ENCODE data around the gene CYP3A7.
"Not testable (repeated sequence)": the region's sequence is repeated elsewhere in the genome, so short reads cannot be mapped to it uniquely, and the experiment has no call there.

Gene CYP3A7

GRCh38 chr7:99734987-99735386 is at the start of gene CYP3A7:
TSS of gene CYP3A7 (minus strand) at chr7:99735196. CDS start at chr7:99735093, 103 bp downstream.
- no peak for DNase-seq

DNA sequence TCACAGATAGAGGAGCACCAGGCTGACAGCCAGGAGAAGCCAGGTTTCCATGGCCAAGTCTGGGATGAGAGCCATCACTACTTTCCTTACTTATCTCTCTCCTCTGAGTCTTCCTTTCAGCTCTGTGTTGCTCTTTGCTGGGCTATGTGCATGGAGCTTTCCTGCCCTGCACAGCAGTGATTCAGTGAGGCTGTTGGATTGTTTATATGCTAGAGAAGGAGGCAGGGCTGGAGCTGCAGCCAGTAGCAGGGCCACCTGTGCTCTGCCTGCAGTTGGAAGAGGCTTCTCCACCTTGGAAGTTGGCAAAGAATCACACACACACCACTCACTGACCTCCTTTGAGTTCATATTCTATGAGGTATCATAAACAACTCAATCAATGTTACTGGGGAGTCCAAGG is 49.0 kb upstream of the CYP3A7 start, which contains the start of gene CYP3A4:
Gene CYP3A4 (minus strand): TSS at position 178 of the 400 bp plus-strand sequence. CDS start 103 bp downstream, at position 75.
- no peak for DNase-seq

- DNase-seq = no peak
These were observed 47.3 kb upstream of the CYP3A7 start for GRCh38 chr7:99782012-99782953.

- DNase-seq = no peak
These were observed 45.6 kb upstream of the CYP3A7 start for GRCh38 chr7:99780588-99780987.

GRCh38 chr7:99779949-99780348 is 45.0 kb upstream of the CYP3A7 start:
- DNase-seq = no peak

DNA sequence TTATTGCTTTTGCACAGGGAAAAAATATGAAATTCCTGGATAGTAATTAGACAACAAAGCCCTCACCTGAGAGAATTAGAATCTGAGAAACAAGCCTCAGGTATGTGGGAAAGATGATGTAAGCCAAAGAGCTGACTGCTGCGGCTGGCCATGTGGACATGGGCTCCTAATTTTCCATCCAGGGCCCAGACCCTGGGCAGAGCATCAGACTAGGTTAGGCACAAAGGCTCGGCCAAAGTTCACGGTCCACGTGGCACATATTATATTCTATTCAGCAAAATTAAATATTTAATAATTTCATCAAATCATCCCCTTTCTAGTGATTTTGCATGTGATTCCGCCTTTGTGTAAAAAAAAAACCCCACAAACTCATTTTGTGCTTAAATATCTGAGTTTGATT is 43.9 kb upstream of the CYP3A7 start:
- DNase-seq = no peak

GRCh38 chr7:99773395-99773794 is 38.4 kb upstream of the CYP3A7 start:
- not testable (repeated sequence) for DNase-seq

DNA sequence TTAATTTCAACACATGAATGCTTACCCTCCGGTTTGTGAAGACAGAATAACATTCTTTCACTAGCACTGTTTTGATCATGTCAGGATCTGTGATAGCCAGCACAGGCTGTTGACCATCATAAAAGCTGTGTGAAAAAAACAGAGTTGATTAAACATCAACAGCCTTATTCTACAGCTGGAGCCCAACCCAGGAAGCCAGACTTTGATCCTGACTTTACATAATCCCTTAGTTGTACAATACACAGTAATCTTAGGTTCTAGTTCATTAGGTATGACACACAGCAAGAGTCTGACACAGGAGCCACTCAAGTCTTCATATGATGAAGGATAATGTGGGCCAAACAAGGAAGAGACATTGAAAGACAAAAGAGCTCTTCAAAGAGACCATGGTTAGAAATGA is 37.6 kb upstream of the CYP3A7 start:
- DNase-seq = no peak

GRCh38 chr7:99769494-99769893 is 34.5 kb upstream of the CYP3A7 start:
- DNase-seq = not testable (repeated sequence)

GRCh38 chr7:99768471-99768870 is 33.5 kb upstream of the CYP3A7 start:
- DNase-seq = no peak

- no peak for DNase-seq
These were observed 32.7 kb upstream of the CYP3A7 start for GRCh38 chr7:99767662-99768061.

- no peak for DNase-seq
These were observed 31.6 kb upstream of the CYP3A7 start for GRCh38 chr7:99766484-99767099.

DNA sequence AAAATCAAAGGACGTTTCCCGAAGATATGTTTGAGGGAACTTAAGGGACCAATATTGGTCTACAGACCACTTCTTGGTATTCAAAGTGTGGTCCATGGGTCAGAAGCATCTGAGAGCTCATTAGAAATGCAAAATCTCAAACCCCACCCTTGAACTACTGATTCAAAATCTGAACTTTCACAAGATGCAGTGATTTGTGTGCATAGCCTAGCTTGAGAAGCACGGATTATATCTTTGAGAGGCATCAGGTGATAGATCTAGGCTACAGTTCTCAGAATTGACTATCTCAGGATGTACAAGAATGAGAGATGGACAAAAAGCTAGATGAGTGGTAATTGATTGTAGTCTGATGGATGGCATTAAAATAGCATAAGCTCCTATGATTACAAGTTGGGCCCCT is 29.5 kb upstream of the CYP3A7 start:
- DNase-seq = no peak

GRCh38 chr7:99762680-99763327 is 27.8 kb upstream of the CYP3A7 start:
- no peak for DNase-seq

- no peak for DNase-seq
These were observed 20.1 kb upstream of the CYP3A7 start for GRCh38 chr7:99755085-99755484.

GRCh38 chr7:99752356-99752755 is 17.4 kb upstream of the CYP3A7 start:
- no peak for DNase-seq

DNA sequence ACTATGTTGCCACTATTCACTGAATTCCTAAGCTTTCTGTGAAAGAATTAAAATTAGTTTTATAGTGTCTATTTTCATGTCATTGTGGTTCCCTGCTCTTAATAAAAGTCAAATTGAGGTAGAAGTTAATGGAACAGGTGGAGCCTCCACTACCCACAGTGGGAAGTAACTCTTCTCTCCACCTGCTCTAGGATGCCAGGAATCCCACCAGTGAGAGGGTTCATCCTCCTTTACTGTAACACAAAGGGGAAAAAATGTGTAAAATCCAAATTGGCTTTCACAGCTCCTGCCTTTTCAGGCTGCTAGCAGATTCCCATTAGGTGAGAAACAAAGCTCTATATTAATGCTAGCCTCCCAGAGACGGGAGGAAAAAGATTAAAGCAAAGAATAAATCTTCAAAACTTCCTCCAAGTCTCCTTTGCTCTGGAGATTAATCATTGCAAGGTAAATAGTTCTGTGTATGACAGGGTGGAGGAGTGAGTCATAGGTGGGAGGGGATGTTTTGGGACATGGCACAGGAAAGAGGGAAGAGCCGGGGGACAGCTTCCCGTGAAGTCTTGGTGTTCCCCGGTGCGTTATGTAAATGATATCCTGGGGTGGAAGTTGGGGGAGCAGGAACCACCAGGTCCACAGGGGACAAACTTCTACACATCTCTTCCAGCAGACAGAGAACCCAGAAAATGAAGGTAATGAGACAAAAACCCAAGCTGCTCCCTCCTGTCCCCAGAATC is 16.5 kb upstream of the CYP3A7 start:
- not testable (repeated sequence) for DNase-seq

GRCh38 chr7:99748846-99749579 is 14.0 kb upstream of the CYP3A7 start:
- DNase-seq = no peak

DNA sequence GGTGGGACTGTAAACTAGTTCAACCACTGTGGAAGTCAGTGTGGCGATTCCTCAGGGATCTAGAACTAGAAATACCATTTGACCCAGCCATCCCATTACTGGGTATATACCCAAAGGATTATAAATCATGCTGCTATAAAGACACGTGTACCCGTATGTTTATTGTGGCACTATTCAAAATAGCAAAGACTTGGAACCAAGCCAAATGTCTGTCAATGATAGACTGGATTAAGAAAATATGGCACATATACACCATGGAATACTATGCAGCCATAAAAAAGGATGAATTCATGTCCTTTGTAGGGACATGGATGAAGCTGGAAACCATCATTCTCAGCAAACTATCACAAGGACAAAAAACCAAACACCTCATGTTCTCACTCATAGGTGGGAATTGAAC is 11.9 kb upstream of the CYP3A7 start:
- not testable (repeated sequence) for DNase-seq

DNA sequence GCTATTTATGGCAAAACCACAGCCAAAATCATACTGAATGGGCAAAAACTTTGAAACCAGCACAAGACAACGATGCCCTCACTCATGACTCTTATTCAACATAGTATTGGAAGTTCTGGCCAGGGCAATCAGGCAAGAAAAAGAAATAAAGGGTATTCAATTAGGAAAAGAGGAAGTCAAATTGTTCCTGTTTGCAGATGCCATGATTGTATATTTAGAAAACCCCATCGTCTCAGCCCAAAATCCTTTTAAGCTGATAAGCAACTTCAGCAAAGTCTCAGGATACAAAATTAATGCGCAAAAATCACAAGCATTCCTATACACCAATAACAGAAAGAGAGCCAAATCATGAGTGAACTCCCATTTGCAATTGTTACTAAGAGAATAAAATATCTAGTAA is 10.4 kb upstream of the CYP3A7 start:
- DNase-seq = not testable (repeated sequence)

DNA sequence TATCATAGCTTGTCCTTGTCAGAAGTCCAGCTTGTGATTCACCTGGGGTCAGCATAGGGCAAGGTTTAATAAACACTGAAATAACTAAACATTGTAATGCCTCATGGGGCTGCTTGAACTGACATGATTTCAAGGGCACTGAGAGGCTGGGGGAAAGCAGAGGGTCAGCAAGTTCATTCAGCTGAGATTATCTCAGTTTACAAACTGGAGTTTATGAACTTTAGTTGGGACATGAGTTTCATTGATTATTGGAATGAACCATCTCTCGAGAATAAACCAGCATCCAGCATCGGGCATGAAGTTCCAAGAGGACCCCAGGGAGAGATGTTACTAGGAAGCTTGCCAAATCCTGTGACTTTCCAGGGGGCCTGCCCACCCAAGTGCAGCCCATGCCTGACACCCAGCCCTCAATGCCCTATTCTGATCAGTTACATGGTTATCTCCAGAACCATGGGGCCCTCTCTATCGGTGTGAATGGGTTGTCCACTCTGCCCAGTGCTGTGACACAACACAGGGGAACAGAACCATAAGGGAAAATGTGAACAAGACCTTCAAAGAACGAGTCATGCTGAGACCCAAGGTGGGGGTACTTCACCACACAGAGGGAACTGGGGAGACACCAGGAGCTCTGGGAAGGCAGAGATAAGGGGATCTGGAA is 7.9 kb upstream of the CYP3A7 start:
- DNase-seq = no peak

DNA sequence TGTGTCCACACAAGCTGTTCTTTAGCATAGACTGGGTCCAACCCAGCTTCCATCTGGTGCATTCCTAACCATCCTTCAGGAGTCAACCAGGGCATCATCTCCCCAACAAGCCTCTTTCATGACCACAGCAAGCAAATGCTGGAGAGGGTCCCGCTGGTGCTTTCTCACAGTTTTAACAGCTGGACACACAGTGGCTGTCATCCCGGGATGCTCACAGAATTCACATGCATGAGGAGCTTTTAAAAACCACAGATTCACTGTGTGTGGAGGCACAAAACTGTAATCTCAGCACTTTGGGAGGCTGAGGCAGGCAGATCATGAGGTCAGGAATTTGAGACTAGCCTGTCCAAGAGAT is 6.4 kb upstream of the CYP3A7 start:
- no peak for DNase-seq

Data from KG1 (cell line).